Activated T-cell treated with anti-CD3 and anti-CD28 coated beads, Interleukin-2, amount 50 U/mL, for 72 hours (primary cell): ENCODE measurements around the gene SUGCT. TPM values are rescaled to one million over a fixed set of nuclear protein-coding genes. Genes with fewer than 3 reads are reported as not detected.
"Not testable (repeated sequence)": the region's sequence is repeated elsewhere in the genome, so short reads cannot be mapped to it uniquely, and the experiment has no call there.

ENCODE experiments used
- ATAC-seq, 2 donors: fragments of 150-1000 bp; cut with Tn5 transposase; replicated peaks in 1 of 2; 2 replicates each; pipeline ENCODE4 v1.10.0; 2021; ENCODE audit warnings: moderate library complexity in 2 of 2, mild to moderate bottlenecking in 1 of 2
- DNase-seq, 2 donors: peaks; one replicate each; pipeline ENCODE4 v3.0.0; 2021 to 2022; ENCODE audit warnings: mixed read lengths in 1 of 2
- H3K27ac Mint-ChIP-seq: one replicate; pipeline ENCODE4 v1.8.0; 2022; ENCODE audit warnings: mild to moderate bottlenecking, moderate library complexity, mixed read lengths
- H3K27me3 Mint-ChIP-seq: one replicate; pipeline ENCODE4 v1.8.0; 2022; ENCODE audit warnings: low read depth, mixed read lengths
- H3K36me3 Mint-ChIP-seq, 2 donors: one replicate each; pipeline ENCODE4 v1.8.0; 2022; ENCODE audit warnings: mixed read lengths in 2 of 2, mild to moderate bottlenecking in 1 of 2; ENCODE audit not compliant: insufficient read depth in 2 of 2
- H3K4me1 Mint-ChIP-seq: one replicate; pipeline ENCODE4 v1.8.0; 2022; ENCODE audit warnings: low read depth, mixed read lengths
- H3K4me3 Mint-ChIP-seq, 2 donors: one replicate each; pipeline ENCODE4 v1.8.0; 2022; ENCODE audit warnings: mild to moderate bottlenecking in 2 of 2, mixed read lengths in 2 of 2, moderate library complexity in 2 of 2
- H3K9me3 Mint-ChIP-seq, 2 donors: one replicate each; pipeline ENCODE4 v1.8.0; 2022; ENCODE audit warnings: mixed read lengths in 2 of 2
- total RNA-seq, 2 donors: library from RNA; stranded (reverse); gene quantifications; one replicate each; pipeline ENCODE4 v1.2.3, GENCODE V29; 2022

The SUGCT gene
- total RNA-seq, 2 donors from 2014 or later: 1.5 to 1.6 TPM

GRCh38 chr7:40147371-40148246 lies 12.8 kb downstream of the SUGCT start:
- no peaks in the 10 kb centered on the region for H3K27me3 Mint-ChIP-seq
- no peaks in the 10 kb centered on the region for H3K36me3 Mint-ChIP-seq
- no peak for ATAC-seq
- no peak overlapping the region for H3K4me3 Mint-ChIP-seq
- peaks cover 0 to 3% of the 10 kb centered on the region in 2 donors for H3K9me3 Mint-ChIP-seq
- no peaks in the 10 kb centered on the region for H3K4me1 Mint-ChIP-seq
- DNase-seq: no peak
- no peak overlapping the region for H3K27ac Mint-ChIP-seq

GRCh38 chr7:40148247-40148580 lies 13.4 kb downstream of the SUGCT start:
- not testable (repeated sequence) for ATAC-seq, H3K4me1 Mint-ChIP-seq, H3K27me3 Mint-ChIP-seq, H3K4me3 Mint-ChIP-seq, H3K36me3 Mint-ChIP-seq, H3K9me3 Mint-ChIP-seq, DNase-seq, H3K27ac Mint-ChIP-seq

GRCh38 chr7:40148671-40149070 lies 13.9 kb downstream of the SUGCT start:
- Mint-ChIP-seq H3K27ac (no peak overlapping the region), H3K4me3 (no peak overlapping the region), H3K4me1 (no peaks in the 10 kb centered on the region), H3K9me3 (peaks cover 0 to 3% of the 10 kb centered on the region in 2 donors), H3K27me3 (no peaks in the 10 kb centered on the region), H3K36me3 (no peaks in the 10 kb centered on the region)
- DNase-seq: no peak
- ATAC-seq: no peak

- DNase-seq (no peak), ATAC-seq (no peak)
- H3K36me3 Mint-ChIP-seq: no peaks in the 10 kb centered on the region
- no peak overlapping the region for H3K27ac Mint-ChIP-seq
- no peaks in the 10 kb centered on the region for H3K27me3 Mint-ChIP-seq
- H3K9me3 Mint-ChIP-seq: peaks cover 0 to 3% of the 10 kb centered on the region in 2 donors
- no peaks in the 10 kb centered on the region for H3K4me1 Mint-ChIP-seq
- H3K4me3 Mint-ChIP-seq: no peak overlapping the region
Observed at GRCh38 chr7:40151504-40151903, 16.7 kb downstream of the SUGCT start.

GRCh38 chr7:40156988-40157387 lies 22.2 kb downstream of the SUGCT start:
- H3K36me3 Mint-ChIP-seq: no peaks in the 10 kb centered on the region
- no peak overlapping the region for H3K27ac Mint-ChIP-seq
- no peak for ATAC-seq
- no peak overlapping the region for H3K4me3 Mint-ChIP-seq
- H3K27me3 Mint-ChIP-seq: no peaks in the 10 kb centered on the region
- no peaks in the 10 kb centered on the region for H3K9me3 Mint-ChIP-seq
- H3K4me1 Mint-ChIP-seq: no peaks in the 10 kb centered on the region
- no peak for DNase-seq

GRCh38 chr7:40162516-40162915 lies 27.7 kb downstream of the SUGCT start:
- no peaks in the 10 kb centered on the region for H3K4me1 Mint-ChIP-seq
- DNase-seq (no peak), ATAC-seq (no peak)
- no peaks in the 10 kb centered on the region for H3K9me3 Mint-ChIP-seq
- no peak overlapping the region for H3K27ac Mint-ChIP-seq
- H3K4me3 Mint-ChIP-seq: no peak overlapping the region
- no peaks in the 10 kb centered on the region for H3K27me3 Mint-ChIP-seq
- no peaks in the 10 kb centered on the region for H3K36me3 Mint-ChIP-seq

- DNase-seq (no peak), ATAC-seq (no peak)
- H3K4me3 Mint-ChIP-seq: no peak overlapping the region
- H3K27me3 Mint-ChIP-seq: no peaks in the 10 kb centered on the region
- H3K9me3 Mint-ChIP-seq: no peaks in the 10 kb centered on the region
- no peaks in the 10 kb centered on the region for H3K4me1 Mint-ChIP-seq
- no peaks in the 10 kb centered on the region for H3K36me3 Mint-ChIP-seq
- H3K27ac Mint-ChIP-seq: no peak overlapping the region
Observed at GRCh38 chr7:40165216-40165615, 30.4 kb downstream of the SUGCT start.

- no peak for ATAC-seq
- Mint-ChIP-seq H3K36me3 (no peaks in the 10 kb centered on the region), H3K4me3 (no peak overlapping the region), H3K27ac (no peak overlapping the region), H3K27me3 (peaks cover 5% of the 10 kb centered on the region), H3K9me3 (no peaks in the 10 kb centered on the region), H3K4me1 (no peaks in the 10 kb centered on the region)
- no peak for DNase-seq
Observed at GRCh38 chr7:40167291-40167690, 32.5 kb downstream of the SUGCT start.

GRCh38 chr7:40168266-40168665 lies 33.5 kb downstream of the SUGCT start:
- not testable (repeated sequence) for H3K36me3 Mint-ChIP-seq, H3K27ac Mint-ChIP-seq, H3K9me3 Mint-ChIP-seq, H3K27me3 Mint-ChIP-seq, H3K4me3 Mint-ChIP-seq, ATAC-seq, H3K4me1 Mint-ChIP-seq, DNase-seq

- DNase-seq, H3K4me1 Mint-ChIP-seq, H3K4me3 Mint-ChIP-seq, H3K36me3 Mint-ChIP-seq, H3K9me3 Mint-ChIP-seq, H3K27ac Mint-ChIP-seq, ATAC-seq, H3K27me3 Mint-ChIP-seq: not testable (repeated sequence)
Observed at GRCh38 chr7:40173121-40173520, 38.3 kb downstream of the SUGCT start.

GRCh38 chr7:40175256-40175655 lies 40.5 kb downstream of the SUGCT start:
- not testable (repeated sequence) for H3K4me1 Mint-ChIP-seq, H3K27me3 Mint-ChIP-seq, H3K27ac Mint-ChIP-seq, H3K4me3 Mint-ChIP-seq, H3K9me3 Mint-ChIP-seq, H3K36me3 Mint-ChIP-seq, DNase-seq, ATAC-seq

- Mint-ChIP-seq H3K27me3 (peaks cover 6% of the 10 kb centered on the region), H3K4me3 (no peak overlapping the region), H3K36me3 (no peaks in the 10 kb centered on the region), H3K27ac (no peak overlapping the region), H3K9me3 (no peaks in the 10 kb centered on the region), H3K4me1 (no peaks in the 10 kb centered on the region)
- no peak for DNase-seq
- ATAC-seq: no peak
Observed at GRCh38 chr7:40175725-40176510, 41.1 kb downstream of the SUGCT start.

- Mint-ChIP-seq H3K4me3 (no peak overlapping the region), H3K36me3 (no peaks in the 10 kb centered on the region), H3K4me1 (no peaks in the 10 kb centered on the region), H3K27me3 (peaks cover 3% of the 10 kb centered on the region), H3K9me3 (no peaks in the 10 kb centered on the region), H3K27ac (no peak overlapping the region)
- no peak for DNase-seq
- no peak for ATAC-seq
Observed at GRCh38 chr7:40177071-40177470, 42.3 kb downstream of the SUGCT start.
